GM23338 (cell line): ENCODE measurements around the gene STK11IP.

Experiments
- EZH2 ChIP-seq: fragments of 200-600 bp; sonication (generic); IDR thresholded peaks from one replicate; pipeline ENCODE4 v1.8.0; 2017; ENCODE audit warnings: antibody characterized with exemption, mild to moderate bottlenecking, low read depth; ENCODE audit not compliant: unreplicated experiment
- TF ChIP-seq, protein P1 (sequence below), 2 experiments: fragments of 200-600 bp in 1 of 2; sonication (generic) in 1 of 2; conservative IDR thresholded peaks; 2 replicates each; pipeline versions ENCODE4 v1.5.1 to v1.6.1; 2016 to 2017; ENCODE audit warnings: antibody characterized with exemption in 2 of 2, low read depth in 2 of 2, mild to moderate bottlenecking in 2 of 2, moderate library complexity in 1 of 2

DNA sequence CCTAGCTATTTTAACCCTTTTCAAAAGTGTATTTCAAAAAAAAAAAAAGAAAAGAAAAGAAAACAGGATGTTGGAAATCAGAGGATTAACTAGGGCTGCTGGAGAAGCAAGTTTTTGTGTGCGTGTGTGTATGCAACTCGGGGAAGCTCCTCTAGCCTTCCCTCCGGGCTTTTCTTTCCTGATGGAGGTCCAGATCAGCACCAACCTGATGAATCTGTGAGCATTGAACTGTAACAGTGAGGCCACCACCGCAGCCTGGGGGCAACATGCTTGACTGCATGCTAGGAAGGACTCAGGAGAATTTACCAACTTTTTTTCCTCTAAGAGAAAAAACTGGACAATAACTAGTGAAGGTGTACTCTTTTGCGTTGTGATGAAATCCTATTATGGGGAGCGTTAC lies 28.6 kb upstream of the STK11IP start:
- TF ChIP-seq, protein P1, sequence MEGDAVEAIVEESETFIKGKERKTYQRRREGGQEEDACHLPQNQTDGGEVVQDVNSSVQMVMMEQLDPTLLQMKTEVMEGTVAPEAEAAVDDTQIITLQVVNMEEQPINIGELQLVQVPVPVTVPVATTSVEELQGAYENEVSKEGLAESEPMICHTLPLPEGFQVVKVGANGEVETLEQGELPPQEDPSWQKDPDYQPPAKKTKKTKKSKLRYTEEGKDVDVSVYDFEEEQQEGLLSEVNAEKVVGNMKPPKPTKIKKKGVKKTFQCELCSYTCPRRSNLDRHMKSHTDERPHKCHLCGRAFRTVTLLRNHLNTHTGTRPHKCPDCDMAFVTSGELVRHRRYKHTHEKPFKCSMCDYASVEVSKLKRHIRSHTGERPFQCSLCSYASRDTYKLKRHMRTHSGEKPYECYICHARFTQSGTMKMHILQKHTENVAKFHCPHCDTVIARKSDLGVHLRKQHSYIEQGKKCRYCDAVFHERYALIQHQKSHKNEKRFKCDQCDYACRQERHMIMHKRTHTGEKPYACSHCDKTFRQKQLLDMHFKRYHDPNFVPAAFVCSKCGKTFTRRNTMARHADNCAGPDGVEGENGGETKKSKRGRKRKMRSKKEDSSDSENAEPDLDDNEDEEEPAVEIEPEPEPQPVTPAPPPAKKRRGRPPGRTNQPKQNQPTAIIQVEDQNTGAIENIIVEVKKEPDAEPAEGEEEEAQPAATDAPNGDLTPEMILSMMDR (conservative IDR thresholded peaks at IDR 0.05; ENCODE audit: low read depth in 2 of 2) = no peak
- TF ChIP-seq EZH2 = no peak
